H9 (cell line): ENCODE data around the gene FBXO34. TPM values are rescaled to one million over a fixed set of nuclear protein-coding genes. Genes with fewer than 3 reads are reported as not detected.

ENCODE experiments used
- DNase-seq: peaks from one replicate; pipeline ENCODE4 v3.0.0-alpha.2; 2017
- H2AFZ ChIP-seq: one replicate; pipeline ENCODE4 v1.6.1; 2013; ENCODE audit warnings: mild to moderate bottlenecking, low read length, control low read depth, moderate library complexity
- H2AK5ac ChIP-seq: 2 replicates; pipeline ENCODE4 v1.6.1; 2013; ENCODE audit warnings: low read length, control low read depth, mixed read lengths; ENCODE audit not compliant: insufficient read length
- H2BK120ac ChIP-seq: one replicate; pipeline ENCODE4 v1.6.1; 2013; ENCODE audit warnings: low read depth, mild to moderate bottlenecking, low read length, control low read depth, inconsistent platforms; ENCODE audit not compliant: poor library complexity, severe bottlenecking
- H2BK12ac ChIP-seq: 2 replicates; pipeline ENCODE4 v1.6.1; 2013; ENCODE audit warnings: low read length, control low read depth, mixed read lengths, low read depth; ENCODE audit not compliant: insufficient read length
- H2BK15ac ChIP-seq: 2 replicates; pipeline ENCODE4 v1.6.1; 2013; ENCODE audit warnings: low read depth, low read length, control low read depth
- H2BK20ac ChIP-seq: one replicate; pipeline ENCODE4 v1.6.1; 2013; ENCODE audit warnings: low read depth, mild to moderate bottlenecking, low read length, control low read depth, inconsistent platforms; ENCODE audit not compliant: poor library complexity, severe bottlenecking
- H2BK5ac ChIP-seq: 2 replicates; pipeline ENCODE4 v1.6.1; 2013; ENCODE audit warnings: low read length, control low read depth, mixed read lengths; ENCODE audit not compliant: insufficient read length
- H3K14ac ChIP-seq: 2 replicates; pipeline ENCODE4 v1.6.1; 2013; ENCODE audit warnings: low read length, control low read depth; ENCODE audit not compliant: insufficient read depth
- H3K18ac ChIP-seq: 2 replicates; pipeline ENCODE4 v1.6.1; 2013; ENCODE audit warnings: low read depth, mild to moderate bottlenecking, mixed read lengths, low read length, control low read depth; ENCODE audit not compliant: insufficient read length
- H3K23ac ChIP-seq: 2 replicates; pipeline ENCODE4 v1.6.1; 2013; ENCODE audit warnings: low read length, control low read depth, mixed read lengths, low read depth; ENCODE audit not compliant: insufficient read length
- H3K23me2 ChIP-seq: 2 replicates; pipeline ENCODE4 v1.6.1; 2013; ENCODE audit warnings: low read depth, mild to moderate bottlenecking, mixed read lengths, low read length, control low read depth; ENCODE audit not compliant: insufficient read length, poor library complexity, severe bottlenecking
- H3K27ac ChIP-seq: 2 replicates; pipeline ENCODE4 v1.5.1; 2013; ENCODE audit warnings: low read length, control low read depth, mixed read lengths, low read depth; ENCODE audit not compliant: insufficient read length
- H3K27me3 ChIP-seq: 2 replicates; pipeline ENCODE4 v1.6.1; 2013; ENCODE audit warnings: low read length, control low read depth, inconsistent platforms; ENCODE audit not compliant: insufficient read depth
- H3K4ac ChIP-seq: 2 replicates; pipeline ENCODE4 v1.6.1; 2013; ENCODE audit warnings: low read depth, mild to moderate bottlenecking, control low read depth, inconsistent platforms, low read length, moderate library complexity
- H3K4me1 ChIP-seq: 2 replicates; pipeline ENCODE4 v1.6.1; 2013; ENCODE audit warnings: low read length, control low read depth, inconsistent platforms; ENCODE audit not compliant: insufficient read depth
- H3K4me2 ChIP-seq: 2 replicates; pipeline ENCODE4 v1.6.1; 2013; ENCODE audit warnings: low read length, control low read depth, mixed read lengths; ENCODE audit not compliant: insufficient read length, insufficient read depth
- H3K56ac ChIP-seq: 2 replicates; pipeline ENCODE4 v1.6.1; 2013; ENCODE audit warnings: low read depth, mild to moderate bottlenecking, mixed read lengths, low read length, control low read depth; ENCODE audit not compliant: insufficient read length
- H3K79me1 ChIP-seq: 2 replicates; pipeline ENCODE4 v1.6.1; 2013; ENCODE audit warnings: low read depth, mild to moderate bottlenecking, moderate library complexity, low read length, control low read depth, inconsistent platforms; ENCODE audit not compliant: insufficient read depth, poor library complexity, severe bottlenecking
- H3K79me2 ChIP-seq: 2 replicates; pipeline ENCODE4 v1.6.1; 2013; ENCODE audit warnings: low read length, control low read depth, inconsistent platforms; ENCODE audit not compliant: insufficient read depth
- H3K9ac ChIP-seq: 2 replicates; pipeline ENCODE4 v1.6.1; 2013; ENCODE audit warnings: low read length, control low read depth, mixed read lengths; ENCODE audit not compliant: insufficient read length; ENCODE audit errors: extremely low read depth
- H3K9me3 ChIP-seq: one replicate; pipeline ENCODE4 v1.6.1; 2013; ENCODE audit warnings: low read depth, low read length, inconsistent platforms; ENCODE audit not compliant: control insufficient read depth
- H3T11ph ChIP-seq: one replicate; pipeline ENCODE4 v1.6.1; 2013; ENCODE audit warnings: mild to moderate bottlenecking, low read length, control low read depth, inconsistent platforms
- H4K20me1 ChIP-seq: one replicate; pipeline ENCODE4 v1.6.1; 2013; ENCODE audit not compliant: control insufficient read depth, insufficient read length, insufficient read depth
- H4K5ac ChIP-seq: 2 replicates; pipeline ENCODE4 v1.6.1; 2013; ENCODE audit warnings: low read depth, mild to moderate bottlenecking, mixed read lengths, low read length, control low read depth; ENCODE audit not compliant: insufficient read length
- H4K8ac ChIP-seq: replicated peaks from 2 replicates; pipeline ENCODE4 v1.6.1; 2013; ENCODE audit warnings: low read length, control low read depth, mixed read lengths, low read depth; ENCODE audit not compliant: insufficient read length
- H4K91ac ChIP-seq: 2 replicates; pipeline ENCODE4 v1.6.1; 2013; ENCODE audit warnings: low read depth, mild to moderate bottlenecking, moderate library complexity, mixed read lengths, low read length, control low read depth; ENCODE audit not compliant: insufficient read length
- H3K27ac Mint-ChIP-seq, 3 experiments: 2 replicates in 2 of 3; 3 replicates in 1 of 3; pipeline ENCODE4 v1.8.0; 2020 to 2021; ENCODE audit warnings: mixed read lengths in 3 of 3, mild to moderate bottlenecking in 1 of 3, moderate library complexity in 1 of 3
- H3K27me3 Mint-ChIP-seq: 2 replicates; pipeline ENCODE4 v1.8.0; 2021; ENCODE audit warnings: low read depth, mild to moderate bottlenecking, moderate library complexity, mixed read lengths
- H3K36me3 Mint-ChIP-seq, 3 experiments: 2 replicates in 2 of 3; 3 replicates in 1 of 3; pipeline ENCODE4 v1.8.0; 2020 to 2021; ENCODE audit warnings: low read depth in 3 of 3, mixed read lengths in 3 of 3; ENCODE audit not compliant: insufficient read depth in 1 of 3
- H3K4me1 Mint-ChIP-seq, 2 experiments: 2 replicates each; pipeline ENCODE4 v1.8.0; 2020; ENCODE audit warnings: mixed read lengths in 2 of 2
- H3K4me3 Mint-ChIP-seq, 2 experiments: 2 replicates in 1 of 2; 3 replicates in 1 of 2; pipeline ENCODE4 v1.8.0; 2020 to 2021; ENCODE audit warnings: mild to moderate bottlenecking in 2 of 2, mixed read lengths in 2 of 2, moderate library complexity in 1 of 2
- H3K9me3 Mint-ChIP-seq, 2 experiments: 2 replicates in 1 of 2; 3 replicates in 1 of 2; pipeline ENCODE4 v1.8.0; 2020; ENCODE audit warnings: mild to moderate bottlenecking in 2 of 2, mixed read lengths in 2 of 2, moderate library complexity in 1 of 2
- CTCF ChIP-seq: fragments of 200-600 bp; sonication (generic); conservative IDR thresholded peaks from 3 replicates; pipeline ENCODE4 v1.8.0; 2021; ENCODE audit warnings: antibody characterized with exemption, mild to moderate bottlenecking
- WGBS: extraction: QIAGEN DNeasy Blood & Tissue Kit; methylation state at CpG from one replicate; pipeline ENCODE4 v1.1.7; 2013; ENCODE audit warnings: missing lambda C conversion rate, low lambda C conversion rate, mixed read lengths; ENCODE audit not compliant: insufficient read length; ENCODE audit errors: extremely low coverage; 5-methylcytosine and 5-hydroxymethylcytosine counted together
- total RNA-seq: library from RNA; stranded (reverse); gene quantifications from 2 replicates; pipeline ENCODE4 v1.2.1, GENCODE V29; 2021

The FBXO34 gene
- total RNA-seq, 1 experiment from 2014 or later: 12.0 TPM

- Histone ChIP-seq H3K23ac (no peak overlapping the region), H3K27me3 (no peaks in the 10 kb centered on the region), H4K20me1 (no peaks in the 10 kb centered on the region), H4K91ac (no peak overlapping the region), H2AK5ac (no peak overlapping the region), H3K18ac (peak overlapping the region; percentile 97), H3K9me3 (no peaks in the 10 kb centered on the region), H4K5ac (no peak overlapping the region), H3K4me2 (peak overlapping the region; percentile 76), H2BK5ac (no peak overlapping the region), H3K79me1 (no peaks in the 10 kb centered on the region), H3K56ac (no peak overlapping the region), H2BK120ac (peak overlapping the region; percentile 25), H2BK15ac (peak overlapping the region; percentile 54; the same call in 1 of the 2 replicates), H3K14ac (peak overlapping the region; percentile 98), H3K23me2 (peaks cover 4% of the 10 kb centered on the region), H2BK20ac (no peak overlapping the region), H3K27ac (no peak overlapping the region), H2BK12ac (peak overlapping the region; percentile 60), H3K4ac (no peak overlapping the region), H2AFZ (no peak overlapping the region), H3K4me1 (no peaks in the 10 kb centered on the region), H4K8ac (no peak overlapping the region), H3K9ac (peak overlapping the region; percentile 88), H3K79me2 (peaks cover 3% of the 10 kb centered on the region; the same call in 1 of the 2 replicates), H3T11ph (no peak overlapping the region)
- Mint-ChIP-seq H3K27me3 (no peaks in the 10 kb centered on the region; the same call in 1 of the 2 replicates), H3K27ac (peak overlapping the region; percentile 40 to 88 (median 77); a peak in 5 of 7 replicates), H3K4me1 (peaks cover 23 to 30% of the 10 kb centered on the region in 2 experiments), H3K9me3 (peaks cover 0 to 4% of the 10 kb centered on the region in 2 experiments; a peak in 1 of 5 replicates), H3K36me3 (no peaks in the 10 kb centered on the region; a peak in 3 of 7 replicates), H3K4me3 (peak overlapping the region; percentile 82 to 93)
- DNase-seq: peak; percentile 64
- TF ChIP-seq CTCF: no peak
- no CpG with 5 or more reads among the region's 80 CpGs for WGBS
Observed at GRCh38 chr14:55271572-55272298, 514 bp downstream of the FBXO34 start.
